Breast epithelium (tissue), 4 donors: Measurements from ENCODE around the gene DOCK3. TPM values are rescaled to one million over a fixed set of nuclear protein-coding genes. Genes with fewer than 3 reads are reported as not detected.
"Not testable (repeated sequence)": the region's sequence is repeated elsewhere in the genome, so short reads cannot be mapped to it uniquely, and the experiment has no call there.

Experiments used
- DNase-seq, 2 donors: peaks; one replicate each; pipeline ENCODE4 v3.0.0-alpha.2; 2019; ENCODE audit warnings: low spot score in 2 of 2
- H3K27ac ChIP-seq, 2 donors: fragments of 200-600 bp; sonication (generic) in 1 of 2; one replicate each; pipeline ENCODE4 v1.5.1; 2016 to 2019; ENCODE audit warnings: mild to moderate bottlenecking in 1 of 2
- H3K27me3 ChIP-seq, 2 donors: fragments of 200-600 bp; sonication (generic) in 1 of 2; one replicate each; pipeline versions ENCODE4 v1.5.1 to v1.6.0; 2017 to 2019; ENCODE audit warnings: control low read depth in 1 of 2, mild to moderate bottlenecking in 1 of 2
- H3K36me3 ChIP-seq: fragments of 200-600 bp; one replicate; pipeline ENCODE4 v1.5.1; 2019
- H3K4me1 ChIP-seq, 2 donors: fragments of 200-600 bp; sonication (generic); one replicate each; pipeline ENCODE4 v1.5.1; 2016 to 2019; ENCODE audit warnings: control low read depth in 1 of 2
- H3K4me3 ChIP-seq, 3 donors: fragments of 200-600 bp; sonication (generic); 1 replicate in 2 of 3; 2 replicates in 1 of 3; pipeline ENCODE4 v1.5.1; 2016 to 2019; ENCODE audit warnings: mild to moderate bottlenecking in 3 of 3, moderate library complexity in 2 of 3
- H3K9me3 ChIP-seq, 2 donors: fragments of 200-600 bp; sonication (generic) in 1 of 2; one replicate each; pipeline ENCODE4 v1.5.1; 2016 to 2019; ENCODE audit warnings: control low read depth in 1 of 2
- POLR2A ChIP-seq: fragments of 450-650 bp; IDR thresholded peaks from one replicate; pipeline ENCODE4 v1.6.1; 2016; ENCODE audit warnings: antibody characterized with exemption, mild to moderate bottlenecking, moderate library complexity
- POLR2AphosphoS5 ChIP-seq, 3 donors: sonication (generic); formaldehyde crosslinking; IDR thresholded peaks; one replicate each; pipeline ENCODE4 v1.6.1; 2017; ENCODE audit warnings: antibody characterized with exemption in 3 of 3
- intact Hi-C: fragments of 100-400 bp; cut with DNase I; formaldehyde crosslinking; loops from one replicate; pipeline ENCODE4 v1.15.1; 2023; ENCODE audit warnings: low total_unique reads
- total RNA-seq, 3 donors: library from RNA; depleted of rRNA; stranded (reverse); fragments of >200 nt; gene quantifications; one replicate each; pipeline ENCODE4 v1.1.0, GENCODE V29; 2016
- TF ChIP-seq, protein P1 (sequence below), 3 donors: fragments of 450-650 bp; IDR thresholded peaks; one replicate each; pipeline ENCODE4 v1.5.1; 2016 to 2017; ENCODE audit warnings: antibody characterized with exemption in 3 of 3, mild to moderate bottlenecking in 3 of 3, moderate library complexity in 3 of 3

Gene DOCK3
- total RNA-seq, 3 donors from 2014 or later: 0.64 to 0.73 (median 0.66) TPM

DNA sequence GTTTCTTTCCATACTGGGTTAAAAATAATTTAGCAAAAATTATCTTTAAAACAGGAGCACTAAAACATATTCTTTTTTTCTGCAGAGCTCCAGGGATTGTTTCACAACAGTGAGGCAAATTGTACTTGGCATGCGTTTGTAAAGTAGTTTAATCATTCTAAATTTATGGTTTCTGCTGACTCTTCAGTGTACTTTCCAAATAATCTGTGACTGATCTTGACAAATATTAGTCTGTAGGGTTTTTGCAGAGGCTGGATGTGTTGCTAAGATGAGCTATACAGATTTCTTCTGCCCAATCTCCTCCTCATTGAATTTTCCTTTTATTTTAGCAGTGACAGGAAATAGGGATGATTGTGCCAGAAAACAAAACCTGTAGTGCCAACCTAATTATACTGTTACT lies 382.4 kb downstream of the DOCK3 start:
- H3K4me3 ChIP-seq: no peak overlapping the region
- no peak overlapping the region for H3K27ac ChIP-seq
- H3K36me3 ChIP-seq: no peaks in the 10 kb centered on the region
- no peaks in the 10 kb centered on the region for H3K27me3 ChIP-seq
- TF ChIP-seq, protein P1, sequence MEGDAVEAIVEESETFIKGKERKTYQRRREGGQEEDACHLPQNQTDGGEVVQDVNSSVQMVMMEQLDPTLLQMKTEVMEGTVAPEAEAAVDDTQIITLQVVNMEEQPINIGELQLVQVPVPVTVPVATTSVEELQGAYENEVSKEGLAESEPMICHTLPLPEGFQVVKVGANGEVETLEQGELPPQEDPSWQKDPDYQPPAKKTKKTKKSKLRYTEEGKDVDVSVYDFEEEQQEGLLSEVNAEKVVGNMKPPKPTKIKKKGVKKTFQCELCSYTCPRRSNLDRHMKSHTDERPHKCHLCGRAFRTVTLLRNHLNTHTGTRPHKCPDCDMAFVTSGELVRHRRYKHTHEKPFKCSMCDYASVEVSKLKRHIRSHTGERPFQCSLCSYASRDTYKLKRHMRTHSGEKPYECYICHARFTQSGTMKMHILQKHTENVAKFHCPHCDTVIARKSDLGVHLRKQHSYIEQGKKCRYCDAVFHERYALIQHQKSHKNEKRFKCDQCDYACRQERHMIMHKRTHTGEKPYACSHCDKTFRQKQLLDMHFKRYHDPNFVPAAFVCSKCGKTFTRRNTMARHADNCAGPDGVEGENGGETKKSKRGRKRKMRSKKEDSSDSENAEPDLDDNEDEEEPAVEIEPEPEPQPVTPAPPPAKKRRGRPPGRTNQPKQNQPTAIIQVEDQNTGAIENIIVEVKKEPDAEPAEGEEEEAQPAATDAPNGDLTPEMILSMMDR (IDR thresholded peaks at IDR 0.05): no peak
- TF ChIP-seq POLR2A: no peak
- TF ChIP-seq POLR2AphosphoS5 (IDR thresholded peaks at IDR 0.05): no peak
- H3K9me3 ChIP-seq: no peaks in the 10 kb centered on the region
- intact Hi-C loops: no loop called here
- no peaks in the 10 kb centered on the region for H3K4me1 ChIP-seq
- DNase-seq: no peak

DNA sequence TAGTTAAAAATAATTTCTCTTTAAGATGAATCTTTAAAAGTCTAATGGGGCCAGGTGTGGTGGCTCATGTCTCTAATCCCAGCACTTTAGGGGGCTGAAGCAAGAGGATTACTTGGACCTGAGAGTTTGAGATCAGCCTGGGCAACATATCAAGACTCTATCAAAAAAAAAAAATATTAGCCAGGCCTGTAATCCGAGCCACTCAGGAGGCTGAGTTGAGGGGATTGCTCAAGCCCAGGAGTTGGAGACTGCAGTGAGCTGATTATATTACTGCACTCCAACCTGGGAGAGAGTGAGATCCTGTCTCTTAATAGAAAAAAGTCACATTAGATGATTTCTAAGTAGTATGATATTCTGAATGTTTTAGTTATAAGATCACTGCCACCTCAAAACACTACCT lies 388.3 kb downstream of the DOCK3 start:
- intact Hi-C loops: no loop called here
- Histone ChIP-seq H3K4me3 (no peak overlapping the region), H3K27ac (no peak overlapping the region), H3K9me3 (no peaks in the 10 kb centered on the region), H3K36me3 (no peaks in the 10 kb centered on the region), H3K27me3 (no peaks in the 10 kb centered on the region), H3K4me1 (no peaks in the 10 kb centered on the region)
- no peak for TF ChIP-seq POLR2A
- TF ChIP-seq POLR2AphosphoS5 (IDR thresholded peaks at IDR 0.05): no peak
- TF ChIP-seq, protein P1 (IDR thresholded peaks at IDR 0.05): no peak
- no peak for DNase-seq

DNA sequence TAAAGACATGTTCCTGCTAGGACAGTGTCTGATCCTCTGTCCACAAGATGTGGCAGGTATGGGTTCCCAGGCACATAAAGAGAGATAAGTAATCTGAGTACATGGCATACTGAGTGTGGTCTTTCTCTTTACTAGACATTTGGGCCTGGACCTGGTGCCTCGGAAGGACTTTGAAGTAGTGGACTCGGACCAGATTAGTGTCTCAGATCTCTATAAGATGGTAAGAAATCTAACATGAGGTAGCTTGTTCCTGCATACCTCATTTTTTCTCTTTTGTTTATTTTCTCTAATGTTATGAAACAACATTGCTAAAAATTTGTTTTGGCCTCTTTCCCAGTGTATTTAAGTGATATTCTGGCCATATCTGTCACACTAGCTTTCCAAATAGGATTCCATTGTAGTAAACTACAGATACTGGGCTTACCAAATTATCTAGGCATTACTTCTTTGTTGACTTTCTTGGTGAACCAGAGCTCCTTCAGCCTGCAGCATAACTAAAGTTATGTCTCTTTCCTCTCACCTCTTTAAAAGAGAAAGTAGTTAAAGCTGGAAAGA lies 400.6 kb downstream of the DOCK3 start:
- H3K4me3 ChIP-seq: no peak overlapping the region
- intact Hi-C loops: no loop called here

DNA sequence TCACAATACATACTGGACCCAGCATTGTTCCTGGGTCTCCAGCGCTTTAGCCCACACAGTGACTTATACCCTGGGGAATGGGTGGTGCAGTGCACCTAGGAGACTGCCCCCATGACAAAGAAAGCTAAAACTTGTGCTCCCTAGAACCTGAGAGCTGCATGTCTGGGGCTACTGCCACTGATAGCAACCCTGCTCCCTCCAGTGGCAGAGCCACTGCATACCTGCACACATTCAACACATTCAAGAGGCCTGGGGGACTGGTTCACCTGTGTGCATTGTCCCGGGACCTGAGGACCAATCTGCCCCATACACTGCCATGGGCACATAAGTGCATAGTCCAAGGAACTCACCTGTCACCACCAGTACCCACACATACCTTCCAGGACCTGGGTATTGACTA lies 407.6 kb downstream of the DOCK3 start:
- Histone ChIP-seq H3K9me3 (peaks cover 6 to 39% of the 10 kb centered on the region in 2 donors), H3K4me1 (no peaks in the 10 kb centered on the region), H3K4me3 (no peak overlapping the region), H3K27me3 (no peaks in the 10 kb centered on the region), H3K27ac (no peak overlapping the region), H3K36me3 (no peaks in the 10 kb centered on the region)
- TF ChIP-seq POLR2AphosphoS5 (IDR thresholded peaks at IDR 0.05): no peak
- TF ChIP-seq POLR2A: no peak
- TF ChIP-seq, protein P1 (IDR thresholded peaks at IDR 0.05): no peak
- DNase-seq: no peak
- intact Hi-C loops: no loop called here

More for the DNA sequence above, 400.6 kb downstream of the DOCK3 start:
- Histone ChIP-seq H3K9me3 (no peaks in the 10 kb centered on the region), H3K27me3 (no peaks in the 10 kb centered on the region), H3K36me3 (no peaks in the 10 kb centered on the region), H3K27ac (no peak overlapping the region), H3K4me1 (no peaks in the 10 kb centered on the region)
- no peak for TF ChIP-seq POLR2A
- TF ChIP-seq, protein P1 (IDR thresholded peaks at IDR 0.05): no peak
- TF ChIP-seq POLR2AphosphoS5 (IDR thresholded peaks at IDR 0.05): no peak
- no peak for DNase-seq

DNA sequence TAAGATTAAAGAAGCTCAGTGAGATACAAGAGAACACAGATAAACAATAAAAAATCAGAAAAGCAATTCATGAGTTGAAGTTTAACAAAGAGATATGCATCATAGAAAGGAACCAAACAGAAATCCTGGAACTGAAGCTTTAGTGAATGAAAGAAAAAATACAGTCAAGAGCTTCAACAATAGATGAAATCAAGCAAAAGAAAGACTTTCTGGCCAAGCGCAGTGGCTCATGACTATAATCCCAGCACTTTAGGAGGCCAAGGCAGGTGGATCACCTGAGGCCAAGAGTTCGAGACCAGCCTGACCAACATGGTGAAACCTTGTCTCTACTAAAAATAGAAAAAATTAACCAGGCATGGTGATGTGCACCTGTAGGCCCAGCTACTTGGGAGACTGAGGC lies 408.8 kb downstream of the DOCK3 start:
- Histone ChIP-seq H3K27ac (no peak overlapping the region), H3K4me1 (no peaks in the 10 kb centered on the region), H3K27me3 (no peaks in the 10 kb centered on the region), H3K36me3 (no peaks in the 10 kb centered on the region), H3K9me3 (peaks cover 6 to 39% of the 10 kb centered on the region in 2 donors), H3K4me3 (no peak overlapping the region)
- TF ChIP-seq, protein P1 (IDR thresholded peaks at IDR 0.05): no peak
- no peak for TF ChIP-seq POLR2AphosphoS5 (IDR thresholded peaks at IDR 0.05)
- no peak for TF ChIP-seq POLR2A
- no peak for DNase-seq
- intact Hi-C loops: no loop called here

DNA sequence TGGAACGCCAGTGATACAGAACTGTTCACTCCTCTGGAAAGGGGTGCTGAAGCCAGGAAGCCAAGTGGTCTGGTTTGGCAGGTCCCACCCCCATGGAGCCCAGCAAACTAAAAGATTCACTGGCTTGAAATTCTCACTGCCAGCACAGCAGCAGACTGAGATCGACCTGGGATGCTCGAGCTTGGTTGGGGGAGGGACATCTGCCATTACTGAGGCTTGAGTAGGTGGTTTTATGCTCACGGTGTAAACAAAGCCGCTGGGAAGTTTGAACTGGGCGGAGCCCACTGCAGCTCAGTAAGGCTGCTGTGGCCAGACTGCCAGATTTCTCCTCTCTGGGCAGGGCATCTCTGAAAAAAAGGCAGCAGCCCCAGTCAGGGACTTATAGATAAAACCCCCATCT lies 417.4 kb downstream of the DOCK3 start:
- H3K27ac ChIP-seq, H3K4me3 ChIP-seq, H3K27me3 ChIP-seq, DNase-seq, intact Hi-C loops, H3K9me3 ChIP-seq, H3K4me1 ChIP-seq, H3K36me3 ChIP-seq: not testable (repeated sequence)

DNA sequence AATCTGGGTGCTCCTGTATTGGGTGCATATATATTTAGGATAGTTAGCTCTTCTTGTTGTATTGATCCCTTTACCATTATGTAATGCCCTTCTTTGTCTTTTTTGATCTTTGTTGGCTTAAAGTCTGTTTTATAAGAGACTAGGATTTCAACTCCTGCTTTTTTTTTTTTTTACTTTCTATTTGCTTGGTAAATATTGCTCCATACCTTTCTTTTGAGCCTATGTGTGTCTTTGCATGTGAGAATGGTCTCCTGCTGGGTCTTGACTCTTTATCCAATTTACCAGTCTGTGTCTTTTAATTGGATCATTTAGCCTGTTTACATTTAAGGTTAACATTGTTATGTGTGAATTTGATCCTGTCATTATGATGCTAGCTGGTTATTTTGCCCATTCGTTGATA lies 420.1 kb downstream of the DOCK3 start:
- H3K4me1 ChIP-seq, DNase-seq, H3K27me3 ChIP-seq, H3K9me3 ChIP-seq, intact Hi-C loops, H3K27ac ChIP-seq, H3K4me3 ChIP-seq, H3K36me3 ChIP-seq: not testable (repeated sequence)
